Measurements from ENCODE around the gene SH3RF1. TPM values are rescaled to one million over a fixed set of nuclear protein-coding genes. Genes with fewer than 3 reads are reported as not detected.

The SH3RF1 gene
- total RNA-seq, 2 donors from 2014 or later: 17.1 to 17.4 TPM

DNA sequence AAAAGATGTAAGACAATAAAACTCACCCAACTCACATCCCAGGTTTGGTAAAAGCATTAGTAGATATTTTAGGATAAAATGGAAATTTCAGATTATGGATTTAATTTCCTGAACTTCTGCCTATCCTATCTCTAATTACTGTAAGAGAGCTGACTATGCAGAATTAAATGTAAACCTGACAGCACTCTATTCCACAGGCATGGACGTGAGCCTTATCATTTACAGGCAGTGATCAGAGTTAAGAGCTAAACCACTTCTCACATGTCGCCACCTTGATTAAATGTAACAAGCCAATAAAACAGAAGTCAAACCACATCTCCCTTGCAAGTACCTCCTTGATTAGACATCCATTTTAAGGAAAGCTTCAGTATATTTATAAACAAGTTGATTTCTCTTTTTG, 163.2 kb downstream of the SH3RF1 start:
- Histone ChIP-seq H3K4me1 (peaks cover 11% of the 10 kb centered on the region), H3K36me3 (replicated peaks in 1 of 2; ENCODE audit: insufficient read depth in 1 of 2, low read depth in 2 of 2) (peaks cover 12% of the 10 kb centered on the region in 2 donors), H3K9me3 (no peaks in the 10 kb centered on the region), H3K27ac (no peak overlapping the region), H3K27me3 (no peaks in the 10 kb centered on the region), H3K4me3 (no peak overlapping the region)
- no peak for ATAC-seq
- intact Hi-C loops (cut with DNase I): no loop called here
- TF ChIP-seq POLR2A (IDR thresholded peaks at IDR 0.05): no peak
- TF ChIP-seq, protein P1, sequence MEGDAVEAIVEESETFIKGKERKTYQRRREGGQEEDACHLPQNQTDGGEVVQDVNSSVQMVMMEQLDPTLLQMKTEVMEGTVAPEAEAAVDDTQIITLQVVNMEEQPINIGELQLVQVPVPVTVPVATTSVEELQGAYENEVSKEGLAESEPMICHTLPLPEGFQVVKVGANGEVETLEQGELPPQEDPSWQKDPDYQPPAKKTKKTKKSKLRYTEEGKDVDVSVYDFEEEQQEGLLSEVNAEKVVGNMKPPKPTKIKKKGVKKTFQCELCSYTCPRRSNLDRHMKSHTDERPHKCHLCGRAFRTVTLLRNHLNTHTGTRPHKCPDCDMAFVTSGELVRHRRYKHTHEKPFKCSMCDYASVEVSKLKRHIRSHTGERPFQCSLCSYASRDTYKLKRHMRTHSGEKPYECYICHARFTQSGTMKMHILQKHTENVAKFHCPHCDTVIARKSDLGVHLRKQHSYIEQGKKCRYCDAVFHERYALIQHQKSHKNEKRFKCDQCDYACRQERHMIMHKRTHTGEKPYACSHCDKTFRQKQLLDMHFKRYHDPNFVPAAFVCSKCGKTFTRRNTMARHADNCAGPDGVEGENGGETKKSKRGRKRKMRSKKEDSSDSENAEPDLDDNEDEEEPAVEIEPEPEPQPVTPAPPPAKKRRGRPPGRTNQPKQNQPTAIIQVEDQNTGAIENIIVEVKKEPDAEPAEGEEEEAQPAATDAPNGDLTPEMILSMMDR (IDR thresholded peaks at IDR 0.05): no peak
- WGBS, 2 donors: 74 to 75% methylated on average over 2 of the region's 2 CpGs
- DNase-seq: no peak

DNA sequence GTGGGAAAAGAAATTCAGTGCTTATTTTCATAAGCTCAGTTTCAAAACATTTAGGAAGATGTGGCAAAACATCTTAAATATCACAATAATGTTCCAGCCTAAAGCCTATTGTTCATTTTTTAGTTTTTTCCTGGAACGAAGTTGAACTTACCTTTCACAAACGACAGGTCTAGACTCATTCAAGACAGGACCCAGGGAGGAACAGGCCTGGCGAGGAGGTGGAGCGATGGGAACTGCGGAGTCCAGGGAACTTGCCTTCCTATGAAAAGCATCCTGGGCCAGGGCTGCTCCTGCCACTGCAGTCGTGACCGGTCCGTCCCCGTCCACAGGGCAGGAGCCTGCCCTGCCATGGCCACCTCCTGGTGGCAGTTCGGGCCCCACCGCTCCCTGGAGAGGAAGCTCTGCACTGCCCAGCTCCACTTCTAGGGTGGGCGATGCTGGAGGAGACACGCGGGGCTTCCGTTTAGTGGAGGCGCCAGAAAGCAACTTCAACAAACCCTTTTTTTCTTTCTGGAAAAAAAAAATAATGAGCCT, 164.0 kb downstream of the SH3RF1 start:
- intact Hi-C loops (cut with DNase I): no loop called here
- ATAC-seq (no peak), DNase-seq (no peak)
- Histone ChIP-seq H3K27ac (no peak overlapping the region), H3K27me3 (no peaks in the 10 kb centered on the region), H3K4me3 (no peak overlapping the region), H3K9me3 (no peaks in the 10 kb centered on the region), H3K36me3 (replicated peaks in 1 of 2; ENCODE audit: insufficient read depth in 1 of 2, low read depth in 2 of 2) (peaks cover 12% of the 10 kb centered on the region in 2 donors), H3K4me1 (peaks cover 11% of the 10 kb centered on the region)
- TF ChIP-seq, protein P1 (IDR thresholded peaks at IDR 0.05): no peak
- no peak for TF ChIP-seq POLR2A (IDR thresholded peaks at IDR 0.05)
- 93 to 96% methylated on average over 14 to 16 of the region's 16 CpGs for WGBS, 2 donors

DNA sequence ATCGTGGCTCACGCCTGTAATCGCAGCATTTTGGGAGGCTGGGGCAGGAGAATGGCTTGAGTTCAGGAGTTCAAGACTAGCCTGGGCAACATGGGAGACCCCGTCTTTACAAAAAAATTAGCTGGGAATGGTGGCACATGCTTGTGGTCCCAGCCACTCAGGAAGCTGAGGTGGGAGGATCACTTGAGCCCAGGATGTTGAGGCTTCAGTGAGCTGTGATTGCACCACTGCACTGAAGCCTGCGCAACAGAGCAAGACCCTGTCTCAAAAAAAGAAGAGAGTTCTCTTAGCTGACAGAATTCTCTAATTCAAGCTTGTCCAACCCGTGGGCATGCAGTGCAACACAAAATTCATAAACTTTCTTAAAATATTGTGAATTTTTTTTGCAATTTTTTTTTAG, 165.1 kb downstream of the SH3RF1 start:
- 89 to 96% methylated on average over 6 of the region's 6 CpGs for WGBS, 2 donors

DNA sequence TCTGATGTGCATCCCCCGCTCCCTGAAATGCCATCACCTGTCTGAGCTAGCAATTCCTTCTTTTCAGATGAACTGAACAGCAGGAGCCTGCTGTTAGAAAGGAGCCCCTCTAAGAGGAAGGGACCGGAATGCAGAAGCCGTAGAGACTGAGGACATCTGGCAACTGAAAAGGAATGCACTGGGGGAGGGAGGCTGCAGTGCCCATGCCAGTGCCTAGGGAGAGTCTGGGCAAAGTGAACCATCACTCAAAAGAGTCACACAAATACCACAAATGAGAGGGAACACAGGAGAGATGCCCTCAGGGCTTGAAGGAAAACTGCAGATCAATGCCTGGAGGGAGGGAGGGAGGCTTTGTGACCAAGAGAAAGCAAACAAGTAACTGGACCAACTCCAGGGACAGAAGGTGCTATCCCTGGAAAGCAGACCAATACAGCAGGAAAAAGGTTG, 166.8 kb downstream of the SH3RF1 start:
- peaks cover 5 to 12% of the 10 kb centered on the region in 2 donors for H3K36me3 ChIP-seq (replicated peaks in 1 of 2; ENCODE audit: insufficient read depth in 1 of 2, low read depth in 2 of 2)
- H3K4me3 ChIP-seq: no peak overlapping the region
- no peaks in the 10 kb centered on the region for H3K9me3 ChIP-seq
- DNase-seq: peak; percentile 22 to 50 (median 42)
- peak; percentile 53 for ATAC-seq
- TF ChIP-seq, protein P1 (IDR thresholded peaks at IDR 0.05): no peak
- no peak for TF ChIP-seq POLR2A (IDR thresholded peaks at IDR 0.05)
- peaks cover 29% of the 10 kb centered on the region for H3K4me1 ChIP-seq
- H3K27me3 ChIP-seq: no peaks in the 10 kb centered on the region
- WGBS, 2 donors: 71 to 74% methylated on average over 3 of the region's 3 CpGs
- intact Hi-C loops (cut with DNase I): no loop called here
- H3K27ac ChIP-seq: peak overlapping the region in 2 of 4 donors; percentile 23 to 27

More for the DNA sequence above, 165.1 kb downstream of the SH3RF1 start:
- H3K36me3 ChIP-seq (replicated peaks in 1 of 2; ENCODE audit: insufficient read depth in 1 of 2, low read depth in 2 of 2): peaks cover 12% of the 10 kb centered on the region in 2 donors
- no peak overlapping the region for H3K4me3 ChIP-seq
- no peak overlapping the region for H3K27ac ChIP-seq
- no peaks in the 10 kb centered on the region for H3K9me3 ChIP-seq
- H3K4me1 ChIP-seq: peaks cover 14% of the 10 kb centered on the region
- DNase-seq: no peak
- ATAC-seq: no peak
- TF ChIP-seq, protein P1 (IDR thresholded peaks at IDR 0.05): no peak
- no peak for TF ChIP-seq POLR2A (IDR thresholded peaks at IDR 0.05)
- intact Hi-C loops (cut with DNase I): no loop called here
- H3K27me3 ChIP-seq: no peaks in the 10 kb centered on the region

DNA sequence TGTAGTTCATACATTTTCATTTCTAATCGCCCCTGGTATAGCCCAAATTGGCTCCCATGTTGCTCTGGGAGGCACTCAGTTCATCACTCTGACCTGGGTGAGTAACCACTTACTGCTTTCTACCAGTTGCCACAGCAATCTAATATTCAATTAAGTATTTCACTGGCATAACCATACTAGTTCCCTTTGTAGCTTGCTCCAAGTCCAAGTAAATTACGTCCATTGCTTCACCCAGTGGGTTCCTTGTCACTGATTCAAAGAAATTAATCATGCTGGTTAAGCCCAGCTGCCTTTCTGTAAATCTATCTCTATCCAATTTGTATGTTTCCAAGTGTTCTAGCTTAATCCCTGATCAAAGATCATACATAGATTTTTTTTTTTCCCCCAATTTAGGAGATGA, 168.7 kb downstream of the SH3RF1 start:
- no peak overlapping the region for H3K27ac ChIP-seq
- intact Hi-C loops (cut with DNase I): no loop called here
- DNase-seq (no peak), ATAC-seq (no peak)
- peaks cover 34% of the 10 kb centered on the region for H3K4me1 ChIP-seq
- H3K36me3 ChIP-seq (replicated peaks in 1 of 2; ENCODE audit: insufficient read depth in 1 of 2, low read depth in 2 of 2): peaks cover 5 to 14% of the 10 kb centered on the region in 2 donors
- 75 to 82% methylated on average over 2 of the region's 2 CpGs for WGBS, 2 donors
- TF ChIP-seq POLR2A (IDR thresholded peaks at IDR 0.05): no peak
- TF ChIP-seq, protein P1 (IDR thresholded peaks at IDR 0.05): no peak
- H3K4me3 ChIP-seq: no peak overlapping the region
- H3K9me3 ChIP-seq: no peaks in the 10 kb centered on the region
- H3K27me3 ChIP-seq: no peaks in the 10 kb centered on the region

Data from body of pancreas (tissue), 4 donors.